Measurements from ENCODE around the gene SCN4B.

GRCh38 chr11:118161786-118162185 lies 9.2 kb upstream of the SCN4B start:
- no peak for TF ChIP-seq CTCF (conservative IDR thresholded peaks at IDR 0.05 in 1 of 2, IDR thresholded peaks at IDR 0.05 in 1 of 2; ENCODE audit: low read depth in 1 of 2, low read length in 2 of 2)
- TF ChIP-seq EZH2 (IDR thresholded peaks at IDR 0.05; ENCODE audit: low read length, missing control alignments) = no peak

Measured in fibroblast of lung (primary cell).